Activated T-helper 2 cell treated with anti-CD3 and anti-CD28 coated beads, Interferon-gamma antibody, Interleukin-2, Interleukin-4, amounts not matched to agents 10 μg/mL and 5 μg/mL and 100 μg/mL, durations not matched to agents 14 hours and 24 hours and 36 hours (primary cell): ENCODE data around the gene TWIST2. TPM values are rescaled to one million over a fixed set of nuclear protein-coding genes. Genes with fewer than 3 reads are reported as not detected.

Source experiments
- DNase-seq: peaks from one replicate; pipeline ENCODE4 v3.0.0; 2021; ENCODE audit warnings: low spot score
- H3K27ac Mint-ChIP-seq: one replicate; pipeline ENCODE4 v1.8.0; 2021; ENCODE audit warnings: mixed read lengths
- H3K27me3 Mint-ChIP-seq: one replicate; pipeline ENCODE4 v1.8.0; 2021; ENCODE audit warnings: low read depth, mixed read lengths
- H3K36me3 Mint-ChIP-seq: one replicate; pipeline ENCODE4 v1.8.0; 2021; ENCODE audit warnings: low read depth, mixed read lengths
- H3K4me1 Mint-ChIP-seq: one replicate; pipeline ENCODE4 v1.8.0; 2021; ENCODE audit warnings: low read depth, mixed read lengths
- H3K4me3 Mint-ChIP-seq: one replicate; pipeline ENCODE4 v1.8.0; 2021; ENCODE audit warnings: low read depth, mild to moderate bottlenecking, moderate library complexity, mixed read lengths
- H3K9me3 Mint-ChIP-seq: one replicate; pipeline ENCODE4 v1.8.0; 2021; ENCODE audit warnings: mixed read lengths
- intact Hi-C: fragments of 100-400 bp; cut with micrococcal nuclease; formaldehyde crosslinking; loops from one replicate; pipeline ENCODE4 v1.15.1; 2023
- total RNA-seq: library from RNA; stranded (reverse); gene quantifications from 2 replicates; pipeline ENCODE4 v1.2.3, GENCODE V29; 2022

Gene TWIST2
- total RNA-seq, 1 donor from 2014 or later: not detected

- no peak overlapping the region for H3K27ac Mint-ChIP-seq
- no peaks in the 10 kb centered on the region for H3K9me3 Mint-ChIP-seq
- H3K4me1 Mint-ChIP-seq: no peaks in the 10 kb centered on the region
- no peak for DNase-seq
- no peaks in the 10 kb centered on the region for H3K36me3 Mint-ChIP-seq
- intact Hi-C loops: no loop called here
- H3K27me3 Mint-ChIP-seq: no peaks in the 10 kb centered on the region
- H3K4me3 Mint-ChIP-seq: no peak overlapping the region
Measured at GRCh38 chr2:238903141-238903540, 55.3 kb downstream of the TWIST2 start.

GRCh38 chr2:238904177-238904576 lies 56.3 kb downstream of the TWIST2 start:
- H3K4me3 Mint-ChIP-seq: no peak overlapping the region
- intact Hi-C loops: no loop called here
- no peaks in the 10 kb centered on the region for H3K27me3 Mint-ChIP-seq
- no peak for DNase-seq
- H3K9me3 Mint-ChIP-seq: no peaks in the 10 kb centered on the region
- H3K36me3 Mint-ChIP-seq: no peaks in the 10 kb centered on the region
- H3K27ac Mint-ChIP-seq: no peak overlapping the region
- H3K4me1 Mint-ChIP-seq: no peaks in the 10 kb centered on the region

- Mint-ChIP-seq H3K36me3 (no peaks in the 10 kb centered on the region), H3K4me1 (no peaks in the 10 kb centered on the region), H3K27ac (no peak overlapping the region), H3K27me3 (no peaks in the 10 kb centered on the region), H3K4me3 (no peak overlapping the region), H3K9me3 (no peaks in the 10 kb centered on the region)
- DNase-seq: no peak
- intact Hi-C loops: no loop called here
Measured at GRCh38 chr2:238904716-238905115, 56.8 kb downstream of the TWIST2 start.

GRCh38 chr2:238905224-238905623 lies 57.3 kb downstream of the TWIST2 start:
- DNase-seq: no peak
- H3K9me3 Mint-ChIP-seq: no peaks in the 10 kb centered on the region

GRCh38 chr2:238905644-238906043 lies 57.8 kb downstream of the TWIST2 start:
- Mint-ChIP-seq H3K27ac (no peak overlapping the region), H3K4me1 (no peaks in the 10 kb centered on the region), H3K4me3 (no peak overlapping the region), H3K27me3 (no peaks in the 10 kb centered on the region), H3K36me3 (no peaks in the 10 kb centered on the region), H3K9me3 (no peaks in the 10 kb centered on the region)
- intact Hi-C loops: no loop called here
- no peak for DNase-seq

More at GRCh38 chr2:238905224-238905623, 57.3 kb downstream of the TWIST2 start:
- Mint-ChIP-seq H3K36me3 (no peaks in the 10 kb centered on the region), H3K4me3 (no peak overlapping the region), H3K27ac (no peak overlapping the region), H3K4me1 (no peaks in the 10 kb centered on the region), H3K27me3 (no peaks in the 10 kb centered on the region)
- intact Hi-C loops: no loop called here

- intact Hi-C loops: no loop called here
- no peak for DNase-seq
- Mint-ChIP-seq H3K36me3 (no peaks in the 10 kb centered on the region), H3K4me1 (no peaks in the 10 kb centered on the region), H3K9me3 (no peaks in the 10 kb centered on the region), H3K27ac (no peak overlapping the region), H3K27me3 (no peaks in the 10 kb centered on the region), H3K4me3 (no peak overlapping the region)
Measured at GRCh38 chr2:238906254-238906935, 58.5 kb downstream of the TWIST2 start.

DNA sequence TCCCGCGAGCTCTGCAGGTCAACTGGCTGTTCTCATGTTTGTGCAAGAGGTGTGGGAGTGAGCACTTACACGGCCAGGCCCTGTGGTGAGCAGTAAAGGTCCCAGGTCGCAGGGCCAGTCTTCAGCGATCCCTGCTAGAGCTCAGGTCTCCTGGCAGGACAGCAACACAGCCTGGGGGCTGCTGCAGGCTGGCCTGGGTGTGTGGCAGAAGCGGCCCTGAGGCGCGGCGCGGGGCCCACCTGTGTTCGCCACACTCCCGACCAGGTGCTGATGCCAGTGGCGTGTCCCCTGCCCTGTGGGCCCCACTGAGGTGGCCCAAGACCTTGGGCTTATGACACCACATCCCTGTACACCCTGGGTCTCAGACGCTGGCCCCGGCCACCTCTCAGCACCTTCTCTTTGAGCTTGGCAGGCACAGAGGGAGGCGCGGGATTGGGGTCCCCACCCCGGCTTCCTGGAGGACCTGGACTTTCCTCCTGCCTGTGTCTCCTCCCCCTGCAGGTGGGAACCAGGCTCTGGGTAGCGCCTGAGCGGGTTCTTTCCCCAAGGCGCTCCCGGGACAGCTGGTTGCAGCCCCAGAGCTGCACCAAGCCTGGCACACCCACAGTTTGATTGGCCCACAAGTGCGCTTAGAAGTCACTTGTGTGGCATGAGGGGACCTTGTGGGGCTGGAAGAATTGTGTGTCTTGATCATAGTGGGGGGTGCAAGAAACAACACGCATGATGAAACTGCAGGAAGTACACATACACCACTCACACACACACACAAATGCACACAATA lies 59.2 kb downstream of the TWIST2 start:
- Mint-ChIP-seq H3K4me3 (no peak overlapping the region), H3K4me1 (no peaks in the 10 kb centered on the region), H3K27me3 (no peaks in the 10 kb centered on the region), H3K27ac (no peak overlapping the region), H3K9me3 (no peaks in the 10 kb centered on the region), H3K36me3 (no peaks in the 10 kb centered on the region)
- intact Hi-C loops: no loop called here
- no peak for DNase-seq

GRCh38 chr2:238907717-238908173 lies 59.9 kb downstream of the TWIST2 start:
- H3K4me1 Mint-ChIP-seq: no peaks in the 10 kb centered on the region
- DNase-seq: no peak
- H3K9me3 Mint-ChIP-seq: no peaks in the 10 kb centered on the region
- H3K36me3 Mint-ChIP-seq: no peaks in the 10 kb centered on the region
- H3K27ac Mint-ChIP-seq: no peak overlapping the region
- intact Hi-C loops: no loop called here
- no peaks in the 10 kb centered on the region for H3K27me3 Mint-ChIP-seq
- H3K4me3 Mint-ChIP-seq: no peak overlapping the region

DNA sequence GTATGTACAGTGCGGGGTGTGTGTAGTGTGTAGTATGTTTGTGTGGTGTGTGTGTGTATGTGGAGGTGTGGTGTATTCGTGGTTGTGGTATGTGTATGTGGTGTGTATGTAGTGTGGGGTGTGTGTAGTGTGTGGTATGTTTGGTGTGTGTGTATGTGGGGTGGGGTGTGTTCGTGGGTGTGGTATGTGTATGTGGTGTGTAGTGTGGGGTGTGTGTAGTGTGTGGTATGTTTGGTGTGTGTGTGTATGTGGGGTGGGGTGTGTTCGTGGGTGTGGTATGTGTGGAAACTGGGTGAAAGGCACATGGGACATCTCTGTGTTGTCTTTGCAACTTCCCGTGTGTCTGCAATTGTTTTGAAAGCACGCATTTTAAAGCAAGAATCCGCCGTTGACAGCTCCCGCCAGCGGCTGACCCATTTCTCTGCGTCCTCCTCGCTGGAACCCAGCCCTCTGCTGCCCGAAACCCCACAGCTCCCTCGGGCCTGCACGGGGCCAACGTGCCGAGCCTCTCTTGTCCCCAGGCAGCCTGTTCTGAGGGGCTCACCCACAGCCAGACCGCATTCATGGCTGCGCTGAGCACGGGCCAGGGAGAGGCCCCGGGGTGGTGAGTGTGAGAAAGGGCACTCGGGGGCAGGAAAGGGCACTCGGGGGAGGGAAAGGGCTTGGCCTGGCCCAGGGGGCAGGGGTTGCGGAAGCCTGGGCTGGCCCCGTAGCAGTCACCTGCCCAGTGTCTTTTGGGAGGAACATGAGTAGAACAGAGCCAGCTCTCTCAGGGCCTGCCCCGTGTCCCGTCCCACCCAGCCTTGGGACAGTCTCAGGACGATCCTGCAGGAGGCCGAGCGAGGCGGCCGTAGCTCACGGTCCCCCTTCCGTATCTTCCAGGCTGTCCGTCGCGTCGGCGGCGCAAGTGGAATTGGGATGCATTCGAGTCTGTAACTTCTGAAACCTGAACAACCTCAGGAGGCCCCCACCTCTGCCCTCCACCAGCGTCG lies 61.4 kb downstream of the TWIST2 start:
- Mint-ChIP-seq H3K4me3 (no peak overlapping the region), H3K36me3 (no peaks in the 10 kb centered on the region), H3K27ac (no peak overlapping the region), H3K9me3 (no peaks in the 10 kb centered on the region), H3K4me1 (no peaks in the 10 kb centered on the region), H3K27me3 (no peaks in the 10 kb centered on the region)
- DNase-seq: no peak
- intact Hi-C loops: no loop called here

- Mint-ChIP-seq H3K27ac (no peak overlapping the region), H3K4me3 (no peak overlapping the region), H3K9me3 (no peaks in the 10 kb centered on the region), H3K4me1 (no peaks in the 10 kb centered on the region), H3K36me3 (no peaks in the 10 kb centered on the region), H3K27me3 (no peaks in the 10 kb centered on the region)
- DNase-seq: no peak
- intact Hi-C loops: no loop called here
Measured at GRCh38 chr2:238910751-238911351, 63.0 kb downstream of the TWIST2 start.

- Mint-ChIP-seq H3K9me3 (no peaks in the 10 kb centered on the region), H3K4me1 (no peaks in the 10 kb centered on the region), H3K27me3 (no peaks in the 10 kb centered on the region), H3K27ac (no peak overlapping the region), H3K36me3 (no peaks in the 10 kb centered on the region), H3K4me3 (no peak overlapping the region)
- no peak for DNase-seq
- intact Hi-C loops: no loop called here
Measured at GRCh38 chr2:238911376-238912227, 63.7 kb downstream of the TWIST2 start.
